ENCODE data around the gene DR1. TPM values are rescaled to one million over a fixed set of nuclear protein-coding genes. Genes with fewer than 3 reads are reported as not detected.

Gene DR1
- total RNA-seq, 1 experiment from 2014 or later: 48.6 TPM

DNA sequence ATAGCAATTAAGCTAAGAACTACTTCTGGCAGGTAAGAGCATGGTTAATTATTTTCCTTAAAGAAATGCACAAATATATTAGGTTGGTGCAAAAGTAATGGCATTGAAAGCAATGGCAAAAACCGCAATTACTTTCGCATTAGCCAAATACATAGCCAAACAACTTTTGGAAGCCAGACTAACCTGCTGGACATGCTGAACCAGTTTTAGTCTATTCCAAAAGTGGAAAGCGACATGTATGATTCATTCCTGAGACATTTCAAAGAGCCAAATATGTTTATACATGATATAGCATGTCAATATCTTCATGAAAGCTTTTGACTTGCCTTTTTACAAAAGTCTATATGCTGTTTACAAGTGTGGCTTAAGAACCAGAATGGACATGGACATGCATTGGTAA, 23.4 kb upstream of the DR1 start:
- H3K4me2 ChIP-seq (ENCODE audit: low read length): peak overlapping the region; percentile 81
- CTCF ChIA-PET: no interaction called here

DNA sequence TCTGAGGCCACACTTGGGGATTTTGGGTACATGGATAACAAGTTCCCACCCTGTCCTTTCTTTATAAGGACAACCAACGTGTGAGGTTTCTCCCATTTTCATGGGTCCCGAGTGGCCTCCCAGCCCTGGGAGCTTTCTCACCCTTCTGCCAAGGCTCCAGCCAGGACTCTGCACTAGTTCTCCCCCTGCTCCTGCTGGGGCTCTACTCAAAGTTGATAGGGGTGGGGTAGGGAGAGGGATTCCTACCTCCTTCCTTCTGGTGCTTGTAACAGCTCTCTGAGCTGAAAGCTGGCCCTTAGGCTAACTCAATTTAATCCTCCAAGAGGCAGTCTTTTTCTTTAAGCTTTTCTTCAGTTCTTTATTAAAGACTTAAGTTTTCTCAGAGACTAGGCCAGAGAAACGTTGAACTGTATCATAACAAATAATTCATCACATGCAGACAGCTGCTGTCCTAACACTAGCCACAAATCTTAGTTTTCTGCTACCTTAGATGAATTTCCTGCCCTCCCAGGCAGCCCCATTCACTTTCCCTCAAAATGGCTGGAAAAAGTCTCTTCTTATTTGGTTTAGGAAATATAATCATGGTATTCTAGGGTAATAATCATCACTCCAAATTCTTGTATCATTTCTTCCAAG, 22.4 kb upstream of the DR1 start:
- POLR2A ChIA-PET (ENCODE audit: unreplicated experiment): no interaction called here
- CTCF ChIA-PET: no interaction called here

More for the DNA sequence above, 23.4 kb upstream of the DR1 start:
- peak overlapping the region; percentile 47; the same call in 1 of the 2 replicates for H3K4me3 ChIP-seq (ENCODE audit: low read length)
- H3K36me3 ChIP-seq (ENCODE audit: low read depth, low read length): no peaks in the 10 kb centered on the region
- no peaks in the 10 kb centered on the region for H3K9me2 ChIP-seq (replicated peaks; ENCODE audit: low read length)
- POLR2A ChIA-PET (ENCODE audit: unreplicated experiment): no interaction called here
- peaks cover 49% of the 10 kb centered on the region for H3K4me1 ChIP-seq (ENCODE audit: insufficient read depth, low read length)
- intact Hi-C loops (cut with micrococcal nuclease): no loop called here
- no peaks in the 10 kb centered on the region for H4K20me1 ChIP-seq (ENCODE audit: low read length)
- ATAC-seq: no peak
- TF ChIP-seq, protein P1, sequence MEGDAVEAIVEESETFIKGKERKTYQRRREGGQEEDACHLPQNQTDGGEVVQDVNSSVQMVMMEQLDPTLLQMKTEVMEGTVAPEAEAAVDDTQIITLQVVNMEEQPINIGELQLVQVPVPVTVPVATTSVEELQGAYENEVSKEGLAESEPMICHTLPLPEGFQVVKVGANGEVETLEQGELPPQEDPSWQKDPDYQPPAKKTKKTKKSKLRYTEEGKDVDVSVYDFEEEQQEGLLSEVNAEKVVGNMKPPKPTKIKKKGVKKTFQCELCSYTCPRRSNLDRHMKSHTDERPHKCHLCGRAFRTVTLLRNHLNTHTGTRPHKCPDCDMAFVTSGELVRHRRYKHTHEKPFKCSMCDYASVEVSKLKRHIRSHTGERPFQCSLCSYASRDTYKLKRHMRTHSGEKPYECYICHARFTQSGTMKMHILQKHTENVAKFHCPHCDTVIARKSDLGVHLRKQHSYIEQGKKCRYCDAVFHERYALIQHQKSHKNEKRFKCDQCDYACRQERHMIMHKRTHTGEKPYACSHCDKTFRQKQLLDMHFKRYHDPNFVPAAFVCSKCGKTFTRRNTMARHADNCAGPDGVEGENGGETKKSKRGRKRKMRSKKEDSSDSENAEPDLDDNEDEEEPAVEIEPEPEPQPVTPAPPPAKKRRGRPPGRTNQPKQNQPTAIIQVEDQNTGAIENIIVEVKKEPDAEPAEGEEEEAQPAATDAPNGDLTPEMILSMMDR (conservative IDR thresholded peaks at IDR 0.05; ENCODE audit: low read depth, low read length): no peak
- TF ChIP-seq EZH2 (IDR thresholded peaks at IDR 0.05; ENCODE audit: low read length, unreplicated experiment) (no peak), EZH2phosphoT487 (IDR thresholded peaks at IDR 0.05; ENCODE audit: borderline replicate concordance, low read length) (no peak)
- H3K27me3 ChIP-seq (ENCODE audit: low read length): no peaks in the 10 kb centered on the region
- DNase-seq: peak; percentile 97
- H2AFZ ChIP-seq (ENCODE audit: low read length): no peak overlapping the region
- no peaks in the 10 kb centered on the region for H3K9me3 ChIP-seq (ENCODE audit: low read length)
- no TSS peak for BruUV-seq (replicated peaks)
- no peak overlapping the region for H3K9ac ChIP-seq (ENCODE audit: low read length)
- H3K27ac ChIP-seq (ENCODE audit: low read length): peak overlapping the region; percentile 36
- no peaks in the 10 kb centered on the region for H3F3A ChIP-seq (ENCODE audit: low read length, unreplicated experiment)
- no peaks in the 10 kb centered on the region for H3K79me2 ChIP-seq (ENCODE audit: low read length)

More for the DNA sequence above, 22.4 kb upstream of the DR1 start:
- Histone ChIP-seq H3K27ac (ENCODE audit: low read length) (peak overlapping the region; percentile 17; the same call in 1 of the 2 replicates), H3K27me3 (ENCODE audit: low read length) (no peaks in the 10 kb centered on the region), H3K4me1 (ENCODE audit: insufficient read depth, low read length) (peaks cover 49% of the 10 kb centered on the region), H3K9me3 (ENCODE audit: low read length) (no peaks in the 10 kb centered on the region), H3K36me3 (ENCODE audit: low read depth, low read length) (no peaks in the 10 kb centered on the region), H3K4me3 (ENCODE audit: low read length) (no peak overlapping the region), H2AFZ (ENCODE audit: low read length) (no peak overlapping the region), H3F3A (ENCODE audit: low read length, unreplicated experiment) (no peaks in the 10 kb centered on the region), H3K4me2 (ENCODE audit: low read length) (peak overlapping the region; percentile 81; the same call in 1 of the 2 replicates), H4K20me1 (ENCODE audit: low read length) (no peaks in the 10 kb centered on the region), H3K9ac (ENCODE audit: low read length) (no peak overlapping the region), H3K79me2 (ENCODE audit: low read length) (no peaks in the 10 kb centered on the region), H3K9me2 (replicated peaks; ENCODE audit: low read length) (no peaks in the 10 kb centered on the region)
- BruUV-seq (replicated peaks): no TSS peak
- DNase-seq: no peak
- no peak for ATAC-seq
- TF ChIP-seq EZH2phosphoT487 (IDR thresholded peaks at IDR 0.05; ENCODE audit: borderline replicate concordance, low read length) (no peak), EZH2 (IDR thresholded peaks at IDR 0.05; ENCODE audit: low read length, unreplicated experiment) (no peak)
- TF ChIP-seq, protein P1 (conservative IDR thresholded peaks at IDR 0.05; ENCODE audit: low read depth, low read length): no peak
- intact Hi-C loops (cut with micrococcal nuclease): no loop called here

All from PC-3 (cell line).